GM10847 (cell line): ENCODE measurements around the gene CBL.
A peak's percentile ranks its signal among the peaks of the same experiment; 100 is the strongest.

ENCODE experiments used
- POLR2A ChIP-seq: IDR thresholded peaks from 2 replicates; pipeline ENCODE4 v1.6.1; 2011; ENCODE audit not compliant: insufficient read length; ENCODE audit errors: extremely low read depth

Gene CBL

GRCh38 chr11:119309953-119310681 is 104.0 kb downstream of the CBL start:
- TF ChIP-seq POLR2A: no peak

- TF ChIP-seq POLR2A: no peak
These were observed 104.5 kb downstream of the CBL start for GRCh38 chr11:119310682-119311052.

GRCh38 chr11:119314726-119315125 is 108.6 kb downstream of the CBL start:
- TF ChIP-seq POLR2A: no peak

- no peak for TF ChIP-seq POLR2A
These were observed 109.2 kb downstream of the CBL start for GRCh38 chr11:119315131-119316015.

GRCh38 chr11:119316016-119316728 is 110.0 kb downstream of the CBL start:
- TF ChIP-seq POLR2A: no peak

GRCh38 chr11:119316729-119317591 is 110.8 kb downstream of the CBL start, which contains the start of gene MCAM:
MCAM (minus strand) TSS chr11:119317130; CDS start chr11:119317101, 29 bp downstream.
- peak; percentile 17 for TF ChIP-seq POLR2A

GRCh38 chr11:119317592-119318239 is 111.6 kb downstream of the CBL start:
- TF ChIP-seq POLR2A: no peak

- TF ChIP-seq POLR2A: no peak
These were observed 112.3 kb downstream of the CBL start for GRCh38 chr11:119318240-119319135.

GRCh38 chr11:119319136-119319699 is 113.1 kb downstream of the CBL start:
- no peak for TF ChIP-seq POLR2A

- no peak for TF ChIP-seq POLR2A
These were observed 113.6 kb downstream of the CBL start for GRCh38 chr11:119319700-119320239.

GRCh38 chr11:119320240-119320775 is 114.2 kb downstream of the CBL start:
- TF ChIP-seq POLR2A: no peak

GRCh38 chr11:119320776-119321524 is 114.8 kb downstream of the CBL start:
- peak; percentile 65 for TF ChIP-seq POLR2A

GRCh38 chr11:119322360-119322739 is 116.2 kb downstream of the CBL start:
- TF ChIP-seq POLR2A: no peak
